GM18502 (cell line): ENCODE measurements around the gene ID3.

Experiments used
- ATAC-seq: cut with Tn5 transposase; IDR thresholded peaks from one replicate; pipeline ENCODE4 v1.9.1; 2021; ENCODE audit warnings: mild to moderate bottlenecking; ENCODE audit not compliant: unreplicated experiment, poor library complexity

ID3 gene

DNA sequence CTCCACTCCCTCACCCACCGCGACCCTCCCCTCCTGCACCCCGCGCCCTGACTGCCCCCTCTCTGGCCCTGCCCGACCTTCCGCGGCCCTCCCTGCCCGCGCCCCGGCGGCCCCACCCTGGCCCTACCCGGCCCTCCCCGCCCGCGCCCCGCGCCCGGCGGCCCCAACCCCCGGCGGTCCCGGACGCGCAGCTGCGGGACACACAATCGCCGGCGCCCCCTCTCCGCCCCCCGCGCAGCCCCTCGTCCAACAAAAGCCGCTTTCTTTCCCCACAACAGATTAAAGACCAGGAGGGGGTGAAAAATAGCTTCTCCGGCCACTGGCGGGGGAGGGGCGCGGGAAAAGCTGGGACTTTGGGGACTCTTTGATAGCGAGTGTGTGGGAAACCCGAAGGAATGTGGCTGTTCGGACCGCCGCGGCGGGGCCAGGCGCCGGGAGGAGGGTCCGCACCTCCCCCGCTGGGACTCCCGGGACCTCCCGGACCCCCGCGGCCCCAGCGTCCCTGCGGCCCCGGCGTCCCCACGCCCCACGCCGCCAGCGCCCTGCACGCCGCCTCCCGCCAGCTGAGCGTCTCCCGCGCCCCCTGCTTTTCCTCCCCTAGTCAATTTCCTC lies 8.8 kb upstream of the ID3 start:
- no peak for ATAC-seq

GRCh38 chr1:23567629-23567995 lies 8.3 kb upstream of the ID3 start:
- ATAC-seq: no peak

GRCh38 chr1:23566304-23566703 lies 7.0 kb upstream of the ID3 start:
- no peak for ATAC-seq

DNA sequence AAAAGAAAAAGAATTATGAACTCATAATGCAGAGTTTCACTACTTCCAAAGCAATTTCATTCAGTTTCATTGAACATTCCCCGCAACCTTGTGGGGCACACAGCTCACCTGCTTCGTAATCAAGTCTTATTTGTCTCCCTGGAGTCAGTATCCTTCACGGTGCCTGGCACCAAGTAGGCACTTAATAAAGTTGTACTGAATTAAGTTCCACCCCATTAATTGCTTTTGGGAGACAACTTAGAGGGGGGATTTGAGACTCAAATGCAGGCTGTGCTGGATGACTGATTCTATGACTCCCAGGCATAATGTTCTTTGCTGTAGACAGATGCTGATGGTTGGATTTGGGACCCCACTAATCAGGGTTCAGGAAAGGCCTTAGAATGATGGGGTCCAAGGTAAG lies 6.5 kb upstream of the ID3 start:
- ATAC-seq: no peak

- no peak for ATAC-seq
Measured at GRCh38 chr1:23564529-23565122, 5.3 kb upstream of the ID3 start.

GRCh38 chr1:23563755-23564374 lies 4.6 kb upstream of the ID3 start:
- no peak for ATAC-seq

GRCh38 chr1:23563003-23563402 lies 3.7 kb upstream of the ID3 start:
- no peak for ATAC-seq

DNA sequence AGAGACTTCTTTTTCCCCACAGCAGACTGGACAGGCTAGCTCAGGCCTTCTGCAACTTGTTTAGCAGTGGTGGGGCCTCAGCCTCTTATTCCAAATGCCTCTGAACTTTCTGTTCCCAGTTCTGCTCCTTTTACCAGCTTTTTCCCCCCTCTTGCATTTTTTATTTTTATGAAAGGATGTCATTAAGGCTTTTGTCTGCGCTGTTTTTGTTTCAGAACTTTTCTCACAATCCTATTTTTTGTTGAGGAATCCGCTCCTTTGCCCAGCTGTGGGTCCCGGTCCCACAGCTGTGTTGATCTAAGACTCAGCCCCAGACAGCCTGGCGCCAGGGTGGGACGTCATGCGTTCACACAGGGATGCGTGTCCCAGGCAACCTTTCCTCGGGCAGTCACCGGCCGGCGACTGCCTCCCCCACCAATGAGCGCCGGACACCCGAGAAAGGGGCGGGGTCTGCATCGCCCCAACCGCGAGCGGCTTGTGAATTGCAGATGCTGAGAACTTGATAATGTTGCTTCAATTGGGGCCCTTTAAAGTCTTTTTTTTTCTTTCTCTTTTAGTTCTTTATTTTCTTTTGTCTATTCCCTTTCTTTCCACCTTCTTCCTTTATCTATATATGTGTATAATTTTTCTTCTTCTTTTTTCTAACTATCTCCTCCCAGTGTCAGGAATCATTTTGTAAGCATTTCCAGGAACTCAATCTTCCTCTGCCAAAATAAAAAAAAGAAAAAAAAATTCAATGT lies 3.0 kb upstream of the ID3 start:
- peak; percentile 33 for ATAC-seq

DNA sequence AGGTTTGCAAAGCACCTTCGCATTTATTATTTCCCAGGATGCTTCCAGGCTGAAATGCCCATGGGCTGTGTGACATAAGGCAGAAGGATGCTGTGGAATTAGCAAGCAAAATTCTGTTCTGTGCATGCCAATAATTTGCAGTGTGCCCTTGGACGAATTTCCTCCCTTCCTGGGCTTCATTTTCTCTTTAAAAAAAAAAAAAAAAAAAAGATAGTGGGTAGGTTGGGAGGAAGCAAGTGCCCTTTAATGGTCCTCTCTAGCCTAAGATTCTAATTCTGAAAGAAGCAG lies 2.5 kb upstream of the ID3 start:
- ATAC-seq: no peak

- ATAC-seq: no peak
Measured at GRCh38 chr1:23561076-23561812, 1.9 kb upstream of the ID3 start.

- no peak for ATAC-seq
Measured at GRCh38 chr1:23559985-23560741, 862 bp upstream of the ID3 start.

DNA sequence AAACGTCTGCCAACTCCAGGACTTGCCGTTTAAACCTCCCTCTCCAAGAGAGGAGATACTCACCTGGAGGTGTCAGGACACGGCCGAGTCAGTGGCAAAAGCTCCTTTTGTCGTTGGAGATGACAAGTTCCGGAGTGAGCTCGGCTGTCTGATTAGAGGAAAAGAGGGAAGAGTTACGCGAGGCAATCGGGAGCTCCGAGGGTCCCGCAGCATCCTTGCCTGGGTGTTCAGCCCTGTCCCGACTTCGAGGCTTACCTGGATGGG lies 497 bp downstream of the ID3 start:
- no peak for ATAC-seq

GRCh38 chr1:23558140-23558871 lies 995 bp downstream of the ID3 start:
- no peak for ATAC-seq

DNA sequence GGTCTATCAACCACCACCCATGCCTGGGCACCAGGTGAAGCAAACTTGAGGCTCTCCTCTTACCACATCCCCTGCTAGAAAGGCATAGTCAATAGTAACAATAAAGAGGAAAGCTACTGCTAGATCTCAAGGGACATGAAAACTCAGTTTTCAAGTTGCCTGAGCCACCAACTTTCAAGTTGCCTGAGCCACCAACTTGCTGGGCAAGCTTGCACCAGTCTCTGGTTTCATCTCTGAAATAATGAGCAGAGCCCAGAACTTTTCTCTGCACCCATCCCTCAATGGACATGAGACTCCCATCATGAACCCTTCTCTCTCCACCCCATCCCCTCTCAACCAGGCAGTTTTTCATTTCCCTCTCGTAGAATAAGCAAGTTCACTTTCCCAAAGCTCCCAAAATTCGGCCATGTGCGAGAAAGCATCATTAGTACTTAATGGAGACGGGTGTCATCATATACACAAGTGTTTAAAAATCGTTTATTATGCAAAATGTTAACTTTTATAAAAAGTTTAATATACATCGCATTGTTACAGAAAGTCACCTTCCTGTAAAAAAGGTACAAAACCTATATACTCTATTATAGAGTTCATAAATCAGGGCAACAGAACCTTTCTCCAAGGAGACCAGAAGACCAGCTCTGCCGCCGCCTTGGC lies 1.7 kb downstream of the ID3 start:
- no peak for ATAC-seq

GRCh38 chr1:23556635-23557470 lies 2.4 kb downstream of the ID3 start:
- no peak for ATAC-seq

DNA sequence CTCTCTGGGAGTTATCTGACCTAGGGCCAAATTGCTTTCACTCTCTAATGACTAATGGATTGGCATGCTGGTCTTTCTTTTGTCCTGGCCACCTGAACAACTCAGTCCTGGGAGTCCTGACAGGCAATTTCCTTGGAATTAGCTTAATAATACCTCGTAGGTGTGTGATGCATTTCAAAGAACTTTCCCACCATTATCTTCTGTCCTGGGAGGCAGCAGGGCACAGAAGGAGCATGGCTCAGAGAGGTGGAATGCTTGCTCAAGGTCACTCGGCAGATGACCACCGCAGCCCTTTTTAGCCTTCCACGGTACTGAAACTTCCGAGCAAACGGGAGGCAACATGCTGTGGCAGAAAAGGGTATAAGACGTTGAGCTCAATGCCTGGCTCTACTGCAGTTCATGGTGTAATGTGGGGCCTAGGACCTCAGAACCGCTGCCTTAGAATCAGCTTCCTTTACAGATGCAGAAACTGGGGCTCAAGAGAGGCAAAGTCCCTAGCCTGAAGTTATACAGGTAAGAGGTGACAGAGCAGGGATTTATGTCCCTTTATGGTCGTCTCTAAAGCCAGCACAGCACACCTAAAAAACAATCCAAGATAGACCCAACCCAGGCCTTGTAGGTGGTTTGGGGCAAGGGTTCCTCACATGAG lies 3.2 kb downstream of the ID3 start:
- ATAC-seq: no peak

- peak; percentile 1 for ATAC-seq
Measured at GRCh38 chr1:23555270-23555985, 3.9 kb downstream of the ID3 start.
